H9 (cell line): Measurements from ENCODE around the gene PRSS57. TPM values are rescaled to one million over a fixed set of nuclear protein-coding genes. Genes with fewer than 3 reads are reported as not detected.

Experiments
- DNase-seq: peaks from one replicate; pipeline ENCODE4 v3.0.0-alpha.2; 2017
- H2AFZ ChIP-seq: one replicate; pipeline ENCODE4 v1.6.1; 2013; ENCODE audit warnings: mild to moderate bottlenecking, low read length, control low read depth, moderate library complexity
- H2AK5ac ChIP-seq: 2 replicates; pipeline ENCODE4 v1.6.1; 2013; ENCODE audit warnings: low read length, control low read depth, mixed read lengths; ENCODE audit not compliant: insufficient read length
- H2BK120ac ChIP-seq: one replicate; pipeline ENCODE4 v1.6.1; 2013; ENCODE audit warnings: low read depth, mild to moderate bottlenecking, low read length, control low read depth, inconsistent platforms; ENCODE audit not compliant: poor library complexity, severe bottlenecking
- H2BK12ac ChIP-seq: 2 replicates; pipeline ENCODE4 v1.6.1; 2013; ENCODE audit warnings: low read length, control low read depth, mixed read lengths, low read depth; ENCODE audit not compliant: insufficient read length
- H2BK15ac ChIP-seq: 2 replicates; pipeline ENCODE4 v1.6.1; 2013; ENCODE audit warnings: low read depth, low read length, control low read depth
- H2BK20ac ChIP-seq: one replicate; pipeline ENCODE4 v1.6.1; 2013; ENCODE audit warnings: low read depth, mild to moderate bottlenecking, low read length, control low read depth, inconsistent platforms; ENCODE audit not compliant: poor library complexity, severe bottlenecking
- H2BK5ac ChIP-seq: 2 replicates; pipeline ENCODE4 v1.6.1; 2013; ENCODE audit warnings: low read length, control low read depth, mixed read lengths; ENCODE audit not compliant: insufficient read length
- H3K14ac ChIP-seq: 2 replicates; pipeline ENCODE4 v1.6.1; 2013; ENCODE audit warnings: low read length, control low read depth; ENCODE audit not compliant: insufficient read depth
- H3K18ac ChIP-seq: 2 replicates; pipeline ENCODE4 v1.6.1; 2013; ENCODE audit warnings: low read depth, mild to moderate bottlenecking, mixed read lengths, low read length, control low read depth; ENCODE audit not compliant: insufficient read length
- H3K23ac ChIP-seq: 2 replicates; pipeline ENCODE4 v1.6.1; 2013; ENCODE audit warnings: low read length, control low read depth, mixed read lengths, low read depth; ENCODE audit not compliant: insufficient read length
- H3K23me2 ChIP-seq: 2 replicates; pipeline ENCODE4 v1.6.1; 2013; ENCODE audit warnings: low read depth, mild to moderate bottlenecking, mixed read lengths, low read length, control low read depth; ENCODE audit not compliant: insufficient read length, poor library complexity, severe bottlenecking
- H3K27ac ChIP-seq: 2 replicates; pipeline ENCODE4 v1.5.1; 2013; ENCODE audit warnings: low read length, control low read depth, mixed read lengths, low read depth; ENCODE audit not compliant: insufficient read length
- H3K27me3 ChIP-seq: 2 replicates; pipeline ENCODE4 v1.6.1; 2013; ENCODE audit warnings: low read length, control low read depth, inconsistent platforms; ENCODE audit not compliant: insufficient read depth
- H3K4ac ChIP-seq: 2 replicates; pipeline ENCODE4 v1.6.1; 2013; ENCODE audit warnings: low read depth, mild to moderate bottlenecking, control low read depth, inconsistent platforms, low read length, moderate library complexity
- H3K4me1 ChIP-seq: 2 replicates; pipeline ENCODE4 v1.6.1; 2013; ENCODE audit warnings: low read length, control low read depth, inconsistent platforms; ENCODE audit not compliant: insufficient read depth
- H3K4me2 ChIP-seq: 2 replicates; pipeline ENCODE4 v1.6.1; 2013; ENCODE audit warnings: low read length, control low read depth, mixed read lengths; ENCODE audit not compliant: insufficient read length, insufficient read depth
- H3K56ac ChIP-seq: 2 replicates; pipeline ENCODE4 v1.6.1; 2013; ENCODE audit warnings: low read depth, mild to moderate bottlenecking, mixed read lengths, low read length, control low read depth; ENCODE audit not compliant: insufficient read length
- H3K79me1 ChIP-seq: 2 replicates; pipeline ENCODE4 v1.6.1; 2013; ENCODE audit warnings: low read depth, mild to moderate bottlenecking, moderate library complexity, low read length, control low read depth, inconsistent platforms; ENCODE audit not compliant: insufficient read depth, poor library complexity, severe bottlenecking
- H3K79me2 ChIP-seq: 2 replicates; pipeline ENCODE4 v1.6.1; 2013; ENCODE audit warnings: low read length, control low read depth, inconsistent platforms; ENCODE audit not compliant: insufficient read depth
- H3K9ac ChIP-seq: 2 replicates; pipeline ENCODE4 v1.6.1; 2013; ENCODE audit warnings: low read length, control low read depth, mixed read lengths; ENCODE audit not compliant: insufficient read length; ENCODE audit errors: extremely low read depth
- H3K9me3 ChIP-seq: one replicate; pipeline ENCODE4 v1.6.1; 2013; ENCODE audit warnings: low read depth, low read length, inconsistent platforms; ENCODE audit not compliant: control insufficient read depth
- H3T11ph ChIP-seq: one replicate; pipeline ENCODE4 v1.6.1; 2013; ENCODE audit warnings: mild to moderate bottlenecking, low read length, control low read depth, inconsistent platforms
- H4K20me1 ChIP-seq: one replicate; pipeline ENCODE4 v1.6.1; 2013; ENCODE audit not compliant: control insufficient read depth, insufficient read length, insufficient read depth
- H4K5ac ChIP-seq: 2 replicates; pipeline ENCODE4 v1.6.1; 2013; ENCODE audit warnings: low read depth, mild to moderate bottlenecking, mixed read lengths, low read length, control low read depth; ENCODE audit not compliant: insufficient read length
- H4K8ac ChIP-seq: replicated peaks from 2 replicates; pipeline ENCODE4 v1.6.1; 2013; ENCODE audit warnings: low read length, control low read depth, mixed read lengths, low read depth; ENCODE audit not compliant: insufficient read length
- H4K91ac ChIP-seq: 2 replicates; pipeline ENCODE4 v1.6.1; 2013; ENCODE audit warnings: low read depth, mild to moderate bottlenecking, moderate library complexity, mixed read lengths, low read length, control low read depth; ENCODE audit not compliant: insufficient read length
- H3K27ac Mint-ChIP-seq, 3 experiments: 2 replicates in 2 of 3; 3 replicates in 1 of 3; pipeline ENCODE4 v1.8.0; 2020 to 2021; ENCODE audit warnings: mixed read lengths in 3 of 3, mild to moderate bottlenecking in 1 of 3, moderate library complexity in 1 of 3
- H3K27me3 Mint-ChIP-seq: 2 replicates; pipeline ENCODE4 v1.8.0; 2021; ENCODE audit warnings: low read depth, mild to moderate bottlenecking, moderate library complexity, mixed read lengths
- H3K36me3 Mint-ChIP-seq, 3 experiments: 2 replicates in 2 of 3; 3 replicates in 1 of 3; pipeline ENCODE4 v1.8.0; 2020 to 2021; ENCODE audit warnings: low read depth in 3 of 3, mixed read lengths in 3 of 3; ENCODE audit not compliant: insufficient read depth in 1 of 3
- H3K4me1 Mint-ChIP-seq, 2 experiments: 2 replicates each; pipeline ENCODE4 v1.8.0; 2020; ENCODE audit warnings: mixed read lengths in 2 of 2
- H3K4me3 Mint-ChIP-seq, 2 experiments: 2 replicates in 1 of 2; 3 replicates in 1 of 2; pipeline ENCODE4 v1.8.0; 2020 to 2021; ENCODE audit warnings: mild to moderate bottlenecking in 2 of 2, mixed read lengths in 2 of 2, moderate library complexity in 1 of 2
- H3K9me3 Mint-ChIP-seq, 2 experiments: 2 replicates in 1 of 2; 3 replicates in 1 of 2; pipeline ENCODE4 v1.8.0; 2020; ENCODE audit warnings: mild to moderate bottlenecking in 2 of 2, mixed read lengths in 2 of 2, moderate library complexity in 1 of 2
- CTCF ChIP-seq: fragments of 200-600 bp; sonication (generic); conservative IDR thresholded peaks from 3 replicates; pipeline ENCODE4 v1.8.0; 2021; ENCODE audit warnings: antibody characterized with exemption, mild to moderate bottlenecking
- WGBS: extraction: QIAGEN DNeasy Blood & Tissue Kit; methylation state at CpG from one replicate; pipeline ENCODE4 v1.1.7; 2013; ENCODE audit warnings: missing lambda C conversion rate, low lambda C conversion rate, mixed read lengths; ENCODE audit not compliant: insufficient read length; ENCODE audit errors: extremely low coverage; 5-methylcytosine and 5-hydroxymethylcytosine counted together
- total RNA-seq: library from RNA; stranded (reverse); gene quantifications from 2 replicates; pipeline ENCODE4 v1.2.1, GENCODE V29; 2021

PRSS57 gene
- total RNA-seq, 1 experiment from 2014 or later: not detected

- H3K27ac Mint-ChIP-seq: no peak overlapping the region
- no peak overlapping the region for H4K8ac ChIP-seq
- H3K4me1 ChIP-seq: no peaks in the 10 kb centered on the region
- no peak overlapping the region for H2BK20ac ChIP-seq
- H3T11ph ChIP-seq: no peak overlapping the region
- WGBS: no CpG with 5 or more reads among the region's 31 CpGs
- peaks cover 3 to 7% (median 4%) of the 10 kb centered on the region in 3 experiments; a peak in 6 of 7 replicates for H3K36me3 Mint-ChIP-seq
- H3K4me2 ChIP-seq: no peak overlapping the region
- H3K27me3 ChIP-seq: no peaks in the 10 kb centered on the region; the same call in 1 of the 2 replicates
- no peak overlapping the region for H3K27ac ChIP-seq
- H3K4ac ChIP-seq: no peak overlapping the region
- H3K23ac ChIP-seq: no peak overlapping the region
- H2AFZ ChIP-seq: no peak overlapping the region
- TF ChIP-seq CTCF: no peak
- no peaks in the 10 kb centered on the region for H4K20me1 ChIP-seq
- no peak overlapping the region for H4K5ac ChIP-seq
- no peak overlapping the region for H2BK15ac ChIP-seq
- H3K56ac ChIP-seq: no peak overlapping the region
- no peak overlapping the region for H2BK12ac ChIP-seq
- no peak for DNase-seq
- H3K23me2 ChIP-seq: no peaks in the 10 kb centered on the region
- H3K14ac ChIP-seq: no peak overlapping the region
- H2BK5ac ChIP-seq: no peak overlapping the region
- no peaks in the 10 kb centered on the region for H3K9me3 ChIP-seq
- peaks cover 4 to 5% of the 10 kb centered on the region in 2 experiments; a peak in 3 of 4 replicates for H3K4me1 Mint-ChIP-seq
- no peak overlapping the region for H3K9ac ChIP-seq
- no peak overlapping the region for H4K91ac ChIP-seq
- H3K79me1 ChIP-seq: no peaks in the 10 kb centered on the region
- no peak overlapping the region for H2BK120ac ChIP-seq
- H3K27me3 Mint-ChIP-seq: peaks cover 29% of the 10 kb centered on the region
- H3K4me3 Mint-ChIP-seq: no peak overlapping the region; a peak in 1 of 5 replicates
- no peak overlapping the region for H2AK5ac ChIP-seq
- H3K9me3 Mint-ChIP-seq: 0 out of 5 replicates have a peak, but pooled peaks cover 0 to 3% of the 10 kb centered on the region in 2 experiments
- no peaks in the 10 kb centered on the region for H3K79me2 ChIP-seq
- H3K18ac ChIP-seq: no peak overlapping the region
Measured at GRCh38 chr19:640606-641189, 54.6 kb downstream of the PRSS57 start.
